PC-3 (cell line): Measurements from ENCODE around the gene AP2A1. TPM values are rescaled to one million over a fixed set of nuclear protein-coding genes. Genes with fewer than 3 reads are reported as not detected.

Source experiments
- ATAC-seq: fragments of 200-7000 bp; cut with Tn5 transposase; 2 replicates; pipeline ENCODE4 v1.9.1; 2020; ENCODE audit warnings: mild to moderate bottlenecking, moderate library complexity
- BruUV-seq: library from RNA; stranded (reverse); fragments of 400-500 nt; replicated peaks from 2 replicates; lab custom pipeline; 2021; lab: Mats Ljungman, UMichigan
- CTCF ChIA-PET: fragments of 300-600 bp; sonication (Branson Sonifier 250); formaldehyde crosslinking; loops from one replicate; lab custom pipeline; 2022; ENCODE audit warnings: antibody characterized with exemption; lab: Charles Lee
- POLR2A ChIA-PET: fragments of 300-600 bp; sonication (Branson Sonifier 250); formaldehyde crosslinking; loops from one replicate; lab custom pipeline; 2022; ENCODE audit warnings: antibody characterized with exemption; ENCODE audit not compliant: unreplicated experiment; lab: Charles Lee
- DNase-seq: peaks from one replicate; pipeline ENCODE4 v3.0.0-alpha.2; 2015
- H2AFZ ChIP-seq: fragments of 300-600 bp; sonication (generic); 2 replicates; pipeline ENCODE4 v1.6.0; 2016; ENCODE audit warnings: antibody characterized with exemption, low read length
- H3F3A ChIP-seq: fragments of 300-600 bp; sonication (generic); one replicate; pipeline ENCODE4 v1.6.0; 2017; ENCODE audit warnings: antibody characterized with exemption, low read length, control low read depth, mild to moderate bottlenecking; ENCODE audit not compliant: unreplicated experiment
- H3K27ac ChIP-seq: fragments of 300-600 bp; sonication (generic); 2 replicates; pipeline ENCODE4 v1.5.1; 2016; ENCODE audit warnings: mild to moderate bottlenecking, low read length
- H3K27me3 ChIP-seq: fragments of 300-600 bp; sonication (generic); 2 replicates; pipeline ENCODE4 v1.6.1; 2016; ENCODE audit warnings: low read length, mixed read lengths
- H3K36me3 ChIP-seq: fragments of 300-600 bp; sonication (generic); 2 replicates; pipeline ENCODE4 v1.6.1; 2016; ENCODE audit warnings: low read depth, mixed run types, low read length, mixed read lengths
- H3K4me1 ChIP-seq: fragments of 300-600 bp; sonication (generic); 2 replicates; pipeline ENCODE4 v1.5.1; 2016; ENCODE audit warnings: low read length; ENCODE audit not compliant: insufficient read depth
- H3K4me2 ChIP-seq: fragments of 300-600 bp; sonication (generic); 2 replicates; pipeline ENCODE4 v1.6.0; 2016; ENCODE audit warnings: low read length
- H3K4me3 ChIP-seq: fragments of 300-600 bp; sonication (generic); 2 replicates; pipeline ENCODE4 v1.5.1; 2016; ENCODE audit warnings: mild to moderate bottlenecking, low read length, mixed read lengths
- H3K79me2 ChIP-seq: fragments of 300-600 bp; sonication (generic); 2 replicates; pipeline ENCODE4 v1.6.1; 2017; ENCODE audit warnings: low read length, mixed read lengths
- H3K9ac ChIP-seq: fragments of 300-600 bp; sonication (generic); 2 replicates; pipeline ENCODE4 v1.6.0; 2016; ENCODE audit warnings: mild to moderate bottlenecking, low read length
- H3K9me2 ChIP-seq: fragments of 300-600 bp; sonication (generic); replicated peaks from 2 replicates; pipeline ENCODE4 v1.6.1; 2016; ENCODE audit warnings: mixed run types, low read length, mixed read lengths
- H3K9me3 ChIP-seq: fragments of 300-600 bp; sonication (generic); 2 replicates; pipeline ENCODE4 v1.6.1; 2016; ENCODE audit warnings: low read length, mixed read lengths
- H4K20me1 ChIP-seq: fragments of 300-600 bp; sonication (generic); 2 replicates; pipeline ENCODE4 v1.6.1; 2016; ENCODE audit warnings: low read length, mixed read lengths
- CTCF ChIP-seq: fragments of 300-600 bp; sonication (generic); conservative IDR thresholded peaks from 2 replicates; pipeline ENCODE4 v1.5.1; 2017; ENCODE audit warnings: antibody characterized with exemption, low read depth, mild to moderate bottlenecking, low read length
- EZH2 ChIP-seq: fragments of 300-600 bp; sonication (generic); IDR thresholded peaks from one replicate; pipeline ENCODE4 v1.6.1; 2017; ENCODE audit warnings: antibody characterized with exemption, mild to moderate bottlenecking, low read length; ENCODE audit not compliant: unreplicated experiment
- EZH2phosphoT487 ChIP-seq: fragments of 300-600 bp; sonication (generic); IDR thresholded peaks from 2 replicates; pipeline ENCODE4 v1.6.1; 2018; ENCODE audit warnings: mild to moderate bottlenecking, antibody characterized with exemption, low read length, borderline replicate concordance
- intact Hi-C: fragments of 100-400 bp; cut with micrococcal nuclease; formaldehyde crosslinking; loops from 2 replicates; pipeline ENCODE4 v1.9.0; 2023
- total RNA-seq: library from RNA; depleted of rRNA; stranded (reverse); fragments of >200 nt; gene quantifications from 2 replicates; pipeline ENCODE4 v1.2.3, GENCODE V29; 2014

The AP2A1 gene
- total RNA-seq, 1 experiment from 2014 or later = 143 TPM

- H3K9ac ChIP-seq = no peak overlapping the region
- DNase-seq (no peak), ATAC-seq (no peak)
- peaks cover 27% of the 10 kb centered on the region for H3K36me3 ChIP-seq
- H3K9me2 ChIP-seq = no peaks in the 10 kb centered on the region
- no peaks in the 10 kb centered on the region for H3K9me3 ChIP-seq
- intact Hi-C loops = no loop called here
- H3K4me1 ChIP-seq = peaks cover 13% of the 10 kb centered on the region; the same call in 1 of the 2 replicates
- H3F3A ChIP-seq = peaks cover 5% of the 10 kb centered on the region
- H3K4me2 ChIP-seq = no peak overlapping the region
- peaks cover 29% of the 10 kb centered on the region for H3K79me2 ChIP-seq
- no peak overlapping the region for H3K4me3 ChIP-seq
- ChIA-PET CTCF (no interaction called here), POLR2A (no interaction called here)
- TF ChIP-seq EZH2phosphoT487 (no peak), EZH2 (no peak), CTCF (no peak)
- peaks cover 29% of the 10 kb centered on the region; the same call in 1 of the 2 replicates for H4K20me1 ChIP-seq
- BruUV-seq = no TSS peak
- no peak overlapping the region for H3K27ac ChIP-seq
- H3K27me3 ChIP-seq = no peaks in the 10 kb centered on the region
- no peak overlapping the region for H2AFZ ChIP-seq
Measured at GRCh38 chr19:49855277-49855675, 88.5 kb downstream of the AP2A1 start.

- Histone ChIP-seq H3K9me2 (no peaks in the 10 kb centered on the region), H3K4me3 (no peak overlapping the region), H3K36me3 (peaks cover 33% of the 10 kb centered on the region), H3F3A (peaks cover 5% of the 10 kb centered on the region), H2AFZ (no peak overlapping the region), H3K79me2 (peaks cover 29% of the 10 kb centered on the region), H3K27ac (no peak overlapping the region), H4K20me1 (peaks cover 29% of the 10 kb centered on the region; the same call in 1 of the 2 replicates), H3K4me2 (no peak overlapping the region), H3K9ac (no peak overlapping the region), H3K9me3 (no peaks in the 10 kb centered on the region), H3K4me1 (peaks cover 12% of the 10 kb centered on the region; the same call in 1 of the 2 replicates), H3K27me3 (no peaks in the 10 kb centered on the region)
- intact Hi-C loops = no loop called here
- DNase-seq = peak; percentile 24
- no TSS peak for BruUV-seq
- TF ChIP-seq CTCF (no peak), EZH2phosphoT487 (no peak), EZH2 (no peak)
- ATAC-seq = peak; percentile 0; the same call in 1 of the 2 replicates
- CTCF ChIA-PET = no interaction called here
- POLR2A ChIA-PET = no interaction called here
Measured at GRCh38 chr19:49855676-49856573, 89.1 kb downstream of the AP2A1 start.
